ENCODE data around the gene PRKCE. TPM values are rescaled to one million over a fixed set of nuclear protein-coding genes. Genes with fewer than 3 reads are reported as not detected.

PRKCE gene
- total and polyA plus RNA-seq, 2 experiments from 2014 or later = 0.94 to 1.2 TPM

DNA sequence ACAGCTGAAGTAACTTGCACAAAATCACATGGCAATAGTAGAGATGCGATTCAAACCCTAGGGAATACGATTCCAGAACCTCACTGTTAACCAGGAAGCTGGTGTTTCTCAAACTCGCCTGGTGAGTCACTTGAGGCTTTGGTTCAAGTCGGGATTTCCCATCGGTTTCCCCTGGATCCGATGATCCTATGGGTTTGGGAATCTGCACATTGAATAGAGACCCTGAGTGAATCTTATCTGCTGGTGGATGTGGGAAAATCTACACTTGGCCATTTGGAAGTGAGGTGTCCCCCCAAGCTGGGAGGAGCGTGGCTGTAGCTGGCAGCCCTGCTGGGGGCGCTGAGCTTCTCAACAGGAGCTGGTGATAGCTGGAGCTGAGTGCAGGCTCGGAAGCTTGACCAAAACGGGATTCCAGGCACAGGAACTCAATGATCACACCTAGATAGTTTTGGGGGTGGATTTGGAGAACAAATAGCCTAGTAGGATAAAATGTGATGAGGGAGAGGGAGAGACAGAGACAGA lies 135.4 kb downstream of the PRKCE start:
- no peaks in the 10 kb centered on the region for H3K9me2 ChIP-seq (ENCODE audit: insufficient read depth)
- peak; percentile 69 for ATAC-seq
- H3K4me1 ChIP-seq (ENCODE audit: insufficient read depth) = no peaks in the 10 kb centered on the region
- TF ChIP-seq, protein P1, sequence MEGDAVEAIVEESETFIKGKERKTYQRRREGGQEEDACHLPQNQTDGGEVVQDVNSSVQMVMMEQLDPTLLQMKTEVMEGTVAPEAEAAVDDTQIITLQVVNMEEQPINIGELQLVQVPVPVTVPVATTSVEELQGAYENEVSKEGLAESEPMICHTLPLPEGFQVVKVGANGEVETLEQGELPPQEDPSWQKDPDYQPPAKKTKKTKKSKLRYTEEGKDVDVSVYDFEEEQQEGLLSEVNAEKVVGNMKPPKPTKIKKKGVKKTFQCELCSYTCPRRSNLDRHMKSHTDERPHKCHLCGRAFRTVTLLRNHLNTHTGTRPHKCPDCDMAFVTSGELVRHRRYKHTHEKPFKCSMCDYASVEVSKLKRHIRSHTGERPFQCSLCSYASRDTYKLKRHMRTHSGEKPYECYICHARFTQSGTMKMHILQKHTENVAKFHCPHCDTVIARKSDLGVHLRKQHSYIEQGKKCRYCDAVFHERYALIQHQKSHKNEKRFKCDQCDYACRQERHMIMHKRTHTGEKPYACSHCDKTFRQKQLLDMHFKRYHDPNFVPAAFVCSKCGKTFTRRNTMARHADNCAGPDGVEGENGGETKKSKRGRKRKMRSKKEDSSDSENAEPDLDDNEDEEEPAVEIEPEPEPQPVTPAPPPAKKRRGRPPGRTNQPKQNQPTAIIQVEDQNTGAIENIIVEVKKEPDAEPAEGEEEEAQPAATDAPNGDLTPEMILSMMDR (conservative IDR thresholded peaks at IDR 0.05; ENCODE audit: low read depth in 2 of 2) = peak in 1 of 2 experiments; percentile 53; a peak in 2 of 4 replicates
- TF ChIP-seq CREB1 (CRISPR knock-in tag; IDR thresholded peaks at IDR 0.05; ENCODE audit: low read depth) = no peak
- H3K79me2 ChIP-seq (replicated peaks; ENCODE audit: insufficient read depth) = no peaks in the 10 kb centered on the region
- no peaks in the 10 kb centered on the region for H3K9me3 Mint-ChIP-seq
- H3K36me3 Mint-ChIP-seq (ENCODE audit: low read depth) = no peaks in the 10 kb centered on the region
- H3K36me3 ChIP-seq (ENCODE audit: insufficient read depth) = no peaks in the 10 kb centered on the region
- no peaks in the 10 kb centered on the region for H3F3A ChIP-seq (replicated peaks; ENCODE audit: low read depth)
- H3K27me3 ChIP-seq (ENCODE audit: insufficient read depth) = no peaks in the 10 kb centered on the region
- H3K4me2 ChIP-seq = no peak overlapping the region
- no peak overlapping the region for H3K4me3 ChIP-seq
- H3K27me3 Mint-ChIP-seq (ENCODE audit: insufficient read depth, low read depth, poor library complexity) = peaks cover 2% of the 10 kb centered on the region
- H3K4me1 Mint-ChIP-seq = peaks cover 3% of the 10 kb centered on the region; the same call in 2 of the 3 replicates
- H3K4me3 Mint-ChIP-seq = no peak overlapping the region
- H3K27ac Mint-ChIP-seq = no peak overlapping the region
- H4K20me1 ChIP-seq (replicated peaks; ENCODE audit: insufficient read depth) = no peaks in the 10 kb centered on the region
- no peak overlapping the region for H2AFZ ChIP-seq
- DNase-seq (ENCODE audit: low spot score) = peak; percentile 25
- H3K27ac ChIP-seq (ENCODE audit: low read depth) = no peak overlapping the region

DNA sequence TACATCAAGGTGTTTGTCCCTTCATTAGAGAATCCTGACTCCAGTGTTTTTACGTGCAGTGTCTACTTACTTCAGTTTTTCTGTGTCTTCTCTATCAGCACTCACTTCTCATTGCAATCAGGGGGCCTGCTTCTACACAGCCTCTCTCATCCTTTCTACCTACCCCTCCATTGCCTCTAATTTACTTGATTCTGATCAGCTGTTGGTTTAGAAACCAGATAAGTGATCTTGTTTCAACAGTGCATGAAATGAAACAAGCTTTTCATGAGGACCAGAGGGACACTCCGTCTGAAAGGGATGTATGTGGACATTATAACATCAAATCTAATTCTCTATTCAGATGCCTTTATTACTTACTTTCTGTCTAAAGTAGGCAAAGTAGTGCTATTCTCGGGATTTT lies 136.9 kb downstream of the PRKCE start:
- no peaks in the 10 kb centered on the region for H3K27me3 Mint-ChIP-seq (ENCODE audit: insufficient read depth, low read depth, poor library complexity)
- no peak for ATAC-seq
- H3K9me3 Mint-ChIP-seq = no peaks in the 10 kb centered on the region
- Histone ChIP-seq H3K36me3 (ENCODE audit: insufficient read depth) (no peaks in the 10 kb centered on the region), H3K27me3 (ENCODE audit: insufficient read depth) (no peaks in the 10 kb centered on the region), H2AFZ (no peak overlapping the region), H4K20me1 (replicated peaks; ENCODE audit: insufficient read depth) (no peaks in the 10 kb centered on the region), H3K4me3 (no peak overlapping the region), H3K79me2 (replicated peaks; ENCODE audit: insufficient read depth) (no peaks in the 10 kb centered on the region), H3K4me1 (ENCODE audit: insufficient read depth) (no peaks in the 10 kb centered on the region), H3K27ac (ENCODE audit: low read depth) (no peak overlapping the region), H3K9me2 (ENCODE audit: insufficient read depth) (no peaks in the 10 kb centered on the region), H3F3A (replicated peaks; ENCODE audit: low read depth) (no peaks in the 10 kb centered on the region), H3K4me2 (no peak overlapping the region)
- no peak overlapping the region for H3K27ac Mint-ChIP-seq
- DNase-seq (ENCODE audit: low spot score) = no peak
- TF ChIP-seq, protein P1 (conservative IDR thresholded peaks at IDR 0.05; ENCODE audit: low read depth in 2 of 2) = no peak
- TF ChIP-seq EZH2phosphoT487 (IDR thresholded peaks at IDR 0.05; ENCODE audit: unreplicated experiment) (no peak), ZNF331 (CRISPR knock-in tag; IDR thresholded peaks at IDR 0.05; ENCODE audit: low read depth) (no peak), ZNF114 (CRISPR knock-in tag; IDR thresholded peaks at IDR 0.05) (no peak), CREB1 (CRISPR knock-in tag; IDR thresholded peaks at IDR 0.05; ENCODE audit: low read depth) (no peak)
- TF ChIP-seq, protein P2, sequence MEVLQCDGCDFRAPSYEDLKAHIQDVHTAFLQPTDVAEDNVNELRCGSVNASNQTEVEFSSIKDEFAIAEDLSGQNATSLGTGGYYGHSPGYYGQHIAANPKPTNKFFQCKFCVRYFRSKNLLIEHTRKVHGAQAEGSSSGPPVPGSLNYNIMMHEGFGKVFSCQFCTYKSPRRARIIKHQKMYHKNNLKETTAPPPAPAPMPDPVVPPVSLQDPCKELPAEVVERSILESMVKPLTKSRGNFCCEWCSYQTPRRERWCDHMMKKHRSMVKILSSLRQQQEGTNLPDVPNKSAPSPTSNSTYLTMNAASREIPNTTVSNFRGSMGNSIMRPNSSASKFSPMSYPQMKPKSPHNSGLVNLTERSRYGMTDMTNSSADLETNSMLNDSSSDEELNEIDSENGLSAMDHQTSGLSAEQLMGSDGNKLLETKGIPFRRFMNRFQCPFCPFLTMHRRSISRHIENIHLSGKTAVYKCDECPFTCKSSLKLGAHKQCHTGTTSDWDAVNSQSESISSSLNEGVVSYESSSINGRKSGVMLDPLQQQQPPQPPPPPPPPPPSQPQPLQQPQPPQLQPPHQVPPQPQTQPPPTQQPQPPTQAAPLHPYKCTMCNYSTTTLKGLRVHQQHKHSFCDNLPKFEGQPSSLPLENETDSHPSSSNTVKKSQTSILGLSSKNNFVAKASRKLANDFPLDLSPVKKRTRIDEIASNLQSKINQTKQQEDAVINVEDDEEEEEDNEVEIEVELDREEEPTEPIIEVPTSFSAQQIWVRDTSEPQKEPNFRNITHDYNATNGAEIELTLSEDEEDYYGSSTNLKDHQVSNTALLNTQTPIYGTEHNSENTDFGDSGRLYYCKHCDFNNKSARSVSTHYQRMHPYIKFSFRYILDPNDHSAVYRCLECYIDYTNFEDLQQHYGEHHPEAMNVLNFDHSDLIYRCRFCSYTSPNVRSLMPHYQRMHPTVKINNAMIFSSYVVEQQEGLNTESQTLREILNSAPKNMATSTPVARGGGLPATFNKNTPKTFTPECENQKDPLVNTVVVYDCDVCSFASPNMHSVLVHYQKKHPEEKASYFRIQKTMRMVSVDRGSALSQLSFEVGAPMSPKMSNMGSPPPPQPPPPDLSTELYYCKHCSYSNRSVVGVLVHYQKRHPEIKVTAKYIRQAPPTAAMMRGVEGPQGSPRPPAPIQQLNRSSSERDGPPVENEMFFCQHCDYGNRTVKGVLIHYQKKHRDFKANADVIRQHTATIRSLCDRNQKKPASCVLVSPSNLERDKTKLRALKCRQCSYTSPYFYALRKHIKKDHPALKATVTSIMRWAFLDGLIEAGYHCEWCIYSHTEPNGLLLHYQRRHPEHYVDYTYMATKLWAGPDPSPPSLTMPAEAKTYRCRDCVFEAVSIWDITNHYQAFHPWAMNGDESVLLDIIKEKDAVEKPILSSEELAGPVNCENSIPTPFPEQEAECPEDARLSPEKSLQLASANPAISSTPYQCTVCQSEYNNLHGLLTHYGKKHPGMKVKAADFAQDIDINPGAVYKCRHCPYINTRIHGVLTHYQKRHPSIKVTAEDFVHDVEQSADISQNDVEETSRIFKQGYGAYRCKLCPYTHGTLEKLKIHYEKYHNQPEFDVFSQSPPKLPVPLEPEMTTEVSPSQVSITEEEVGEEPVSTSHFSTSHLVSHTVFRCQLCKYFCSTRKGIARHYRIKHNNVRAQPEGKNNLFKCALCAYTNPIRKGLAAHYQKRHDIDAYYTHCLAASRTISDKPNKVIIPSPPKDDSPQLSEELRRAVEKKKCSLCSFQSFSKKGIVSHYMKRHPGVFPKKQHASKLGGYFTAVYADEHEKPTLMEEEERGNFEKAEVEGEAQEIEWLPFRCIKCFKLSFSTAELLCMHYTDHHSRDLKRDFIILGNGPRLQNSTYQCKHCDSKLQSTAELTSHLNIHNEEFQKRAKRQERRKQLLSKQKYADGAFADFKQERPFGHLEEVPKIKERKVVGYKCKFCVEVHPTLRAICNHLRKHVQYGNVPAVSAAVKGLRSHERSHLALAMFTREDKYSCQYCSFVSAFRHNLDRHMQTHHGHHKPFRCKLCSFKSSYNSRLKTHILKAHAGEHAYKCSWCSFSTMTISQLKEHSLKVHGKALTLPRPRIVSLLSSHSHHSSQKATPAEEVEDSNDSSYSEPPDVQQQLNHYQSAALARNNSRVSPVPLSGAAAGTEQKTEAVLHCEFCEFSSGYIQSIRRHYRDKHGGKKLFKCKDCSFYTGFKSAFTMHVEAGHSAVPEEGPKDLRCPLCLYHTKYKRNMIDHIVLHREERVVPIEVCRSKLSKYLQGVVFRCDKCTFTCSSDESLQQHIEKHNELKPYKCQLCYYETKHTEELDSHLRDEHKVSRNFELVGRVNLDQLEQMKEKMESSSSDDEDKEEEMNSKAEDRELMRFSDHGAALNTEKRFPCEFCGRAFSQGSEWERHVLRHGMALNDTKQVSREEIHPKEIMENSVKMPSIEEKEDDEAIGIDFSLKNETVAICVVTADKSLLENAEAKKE (CRISPR knock-in tag; IDR thresholded peaks at IDR 0.05) = no peak
- no peak overlapping the region for H3K4me3 Mint-ChIP-seq
- H3K36me3 Mint-ChIP-seq (ENCODE audit: low read depth) = no peaks in the 10 kb centered on the region
- peaks cover 3% of the 10 kb centered on the region; the same call in 2 of the 3 replicates for H3K4me1 Mint-ChIP-seq
